Endothelial cell of umbilical vein (primary cell): ENCODE results near the gene KRTAP5-1. TPM values are rescaled to one million over a fixed set of nuclear protein-coding genes. Genes with fewer than 3 reads are reported as not detected.

Source experiments
- BruUV-seq: library from RNA; stranded (reverse); fragments of 400-500 nt; replicated peaks from 2 replicates; lab custom pipeline; 2021; lab: Mats Ljungman, UMichigan
- CTCF ChIA-PET: fragments of 300-600, 350-600 bp; sonication (Branson Sonifier 250); formaldehyde crosslinking; loops from one replicate; lab custom pipeline; 2021; ENCODE audit warnings: antibody characterized with exemption, inconsistent platforms; lab: Charles Lee
- POLR2A ChIA-PET: fragments of 300-600, 350-600 bp; sonication (Branson Sonifier 250); formaldehyde crosslinking; loops from one replicate; lab custom pipeline; 2021; ENCODE audit warnings: antibody characterized with exemption, inconsistent platforms; lab: Charles Lee
- DNase-seq: peaks from one replicate; pipeline ENCODE4 v3.0.0-alpha.2; 2011; ENCODE audit warnings: low read depth, low spot score
- FAIRE-seq: peaks from 2 replicates; lab custom pipeline; 2011; peaks lifted over from hg19 to GRCh38; lab: Jason Lieb, UNC
- H2AFZ ChIP-seq: 2 replicates; pipeline ENCODE4 v1.6.0; 2012; ENCODE audit warnings: low read depth, low read length, control low read depth, inconsistent platforms
- H3K27ac ChIP-seq: 2 replicates; pipeline ENCODE4 v1.5.1; 2011; ENCODE audit warnings: low read depth, mild to moderate bottlenecking, control low read depth, low read length, moderate library complexity; ENCODE audit not compliant: insufficient read depth
- H3K27me3 ChIP-seq, 2 experiments: 2 replicates each; pipeline versions ENCODE4 v1.6.0 to v1.6.1; 2011; ENCODE audit warnings: low read length in 2 of 2, mixed read lengths in 1 of 2; ENCODE audit not compliant: control insufficient read depth in 2 of 2, insufficient read depth in 2 of 2
- H3K36me3 ChIP-seq, 2 experiments: 2 replicates in 1 of 2; 3 replicates in 1 of 2; pipeline ENCODE4 v1.5.1; 2011; ENCODE audit warnings: low read length in 2 of 2, mild to moderate bottlenecking in 1 of 2, moderate library complexity in 1 of 2; ENCODE audit not compliant: control insufficient read depth in 2 of 2, insufficient read depth in 2 of 2; ENCODE audit errors: extremely low read depth in 1 of 2
- H3K4me1 ChIP-seq: 3 replicates; pipeline ENCODE4 v1.5.1; 2011; ENCODE audit warnings: mild to moderate bottlenecking, low read length; ENCODE audit not compliant: control insufficient read depth, insufficient read depth; ENCODE audit errors: extremely low read depth
- H3K4me2 ChIP-seq: 2 replicates; pipeline ENCODE4 v1.6.1; 2011; ENCODE audit warnings: low read length, control low read depth, mixed read lengths; ENCODE audit not compliant: insufficient read depth
- H3K4me3 ChIP-seq, 3 experiments: fragments of 200-600 bp in 1 of 3; sonication (generic), shearing (Covaris generic) in 1 of 3; replicated peaks in 1 of 3; 2 replicates each; pipeline ENCODE4 v1.5.1; 2011 to 2016; ENCODE audit warnings: control low read depth in 3 of 3, low read length in 3 of 3, mild to moderate bottlenecking in 2 of 3, inconsistent platforms in 1 of 3, low read depth in 1 of 3, moderate library complexity in 1 of 3; ENCODE audit not compliant: insufficient read depth in 1 of 3
- H3K79me2 ChIP-seq: 2 replicates; pipeline ENCODE4 v1.6.0; 2012; ENCODE audit warnings: low read length, inconsistent platforms; ENCODE audit not compliant: control insufficient read depth, insufficient read depth
- H3K9ac ChIP-seq: replicated peaks from 2 replicates; pipeline ENCODE3; 2011; ENCODE audit warnings: low read length, control low read depth; ENCODE audit not compliant: insufficient read depth; ENCODE audit errors: extremely low read depth
- H3K9me1 ChIP-seq: replicated peaks from 3 replicates; pipeline ENCODE4 v1.6.0; 2011; ENCODE audit warnings: mild to moderate bottlenecking, low read length; ENCODE audit not compliant: control insufficient read depth, insufficient read depth; ENCODE audit errors: extremely low read depth
- H3K9me3 ChIP-seq: replicated peaks from 2 replicates; pipeline ENCODE4 v1.5.1; 2012; ENCODE audit warnings: low read length, inconsistent platforms; ENCODE audit not compliant: control insufficient read depth, insufficient read depth
- H4K20me1 ChIP-seq: replicated peaks from 2 replicates; pipeline ENCODE3; 2011; ENCODE audit warnings: mild to moderate bottlenecking, low read length; ENCODE audit not compliant: control insufficient read depth, insufficient read depth; ENCODE audit errors: extremely low read depth
- CTCF ChIP-seq, 2 donors: IDR thresholded peaks; 1 replicate in 1 of 2; 2 replicates in 1 of 2; pipeline ENCODE4 v1.5.1; 2011; ENCODE audit warnings: low read length in 2 of 2, mild to moderate bottlenecking in 2 of 2, moderate library complexity in 2 of 2, control low read depth in 1 of 2, inconsistent platforms in 1 of 2, low read depth in 1 of 2; ENCODE audit not compliant: insufficient read depth in 1 of 2; ENCODE audit errors: extremely low read depth in 1 of 2
- EZH2 ChIP-seq: IDR thresholded peaks from 2 replicates; pipeline ENCODE4 v1.6.1; 2012; ENCODE audit warnings: borderline replicate concordance, low read depth, mild to moderate bottlenecking, moderate library complexity, low read length, inconsistent platforms; ENCODE audit not compliant: severe bottlenecking
- FOS ChIP-seq: IDR thresholded peaks from 2 replicates; pipeline ENCODE4 v1.6.1; 2011; ENCODE audit warnings: mild to moderate bottlenecking, low read length, moderate library complexity, borderline replicate concordance; ENCODE audit not compliant: insufficient read depth
- GATA2 ChIP-seq: IDR thresholded peaks from 2 replicates; pipeline ENCODE4 v1.7.0; 2011; ENCODE audit warnings: low read depth, mild to moderate bottlenecking, moderate library complexity, mixed read lengths, low read length; ENCODE audit not compliant: insufficient read length, insufficient read depth
- JUN ChIP-seq: IDR thresholded peaks from 2 replicates; pipeline ENCODE4 v1.6.1; 2011; ENCODE audit warnings: borderline replicate concordance, low read depth; ENCODE audit not compliant: insufficient read length, insufficient read depth
- MAX ChIP-seq: IDR thresholded peaks from 2 replicates; pipeline ENCODE4 v1.6.1; 2011; ENCODE audit not compliant: insufficient read depth, insufficient read length
- MYC ChIP-seq: IDR thresholded peaks from one replicate; pipeline ENCODE4 v1.6.1; 2011; ENCODE audit warnings: mild to moderate bottlenecking, low read depth, low read length
- POLR2A ChIP-seq: IDR thresholded peaks from 2 replicates; pipeline ENCODE4 v1.6.1; 2012; ENCODE audit warnings: low read depth, mild to moderate bottlenecking, control low read depth, low read length
- dilution Hi-C: fragments of 300-500 bp; cut with MboI; formaldehyde crosslinking; loops from one replicate; pipeline ENCODE4 v1.15.0; 2019; ENCODE audit warnings: low sequenced_read_pairs; ENCODE audit not compliant: extremely low pct_ligation_motif_present
- intact Hi-C: fragments of 100-400 bp; cut with micrococcal nuclease; formaldehyde crosslinking; loops from one replicate; pipeline ENCODE4 v1.10.0; 2022
- polyA plus RNA-seq, 4 experiments: library from polyadenylated mRNA; depleted of rRNA in 3 of 4; stranded (reverse) in 3 of 4; unstranded in 1 of 4; fragments of >200 nt; gene quantifications; 2 replicates each; pipeline versions ENCODE4 v1.2.1 to v1.2.3, GENCODE V29; 2011 to 2012; ENCODE audit warnings: missing spikeins in 1 of 4
- total RNA-seq: library from RNA; stranded (reverse); gene quantifications from 2 replicates; pipeline ENCODE4 v1.2.3, GENCODE V29; 2021

Gene KRTAP5-1
- total and polyA plus RNA-seq, 2 donors (not counting 3 experiments of a cell fraction or from before 2014, with no cell fraction given): not detected

GRCh38 chr11:1567721-1568100 lies 17.4 kb downstream of the KRTAP5-1 start:
- Histone ChIP-seq H3K27me3 (peaks cover 0 to under 1% of the 10 kb centered on the region in 2 experiments), H3K4me1 (peaks cover 2% of the 10 kb centered on the region), H3K9me1 (no peaks in the 10 kb centered on the region), H3K9ac (no peak overlapping the region), H3K79me2 (no peaks in the 10 kb centered on the region), H3K27ac (no peak overlapping the region), H3K4me2 (no peak overlapping the region), H3K36me3 (no peaks in the 10 kb centered on the region), H3K9me3 (no peaks in the 10 kb centered on the region), H4K20me1 (no peaks in the 10 kb centered on the region), H2AFZ (no peak overlapping the region), H3K4me3 (no peak overlapping the region)
- no TSS peak for BruUV-seq
- DNase-seq: no peak
- intact Hi-C loops (no loop called here), dilution Hi-C loops (no loop called here)
- ChIA-PET POLR2A (no interaction called here), CTCF (interaction anchor here (5.2 kb wide), 1 partner anchor 21 kb away, joined by 24 read pairs; no protein-coding TSS in a partner anchor)
- no peak for FAIRE-seq
- no peak for TF ChIP-seq GATA2
- TF ChIP-seq CTCF (IDR thresholded peaks at IDR 0.05; ENCODE audit: extremely low read depth in 1 of 2, insufficient read depth in 1 of 2, low read depth in 1 of 2, low read length in 2 of 2): no peak
- no peak for TF ChIP-seq FOS
- TF ChIP-seq MYC: no peak
- no peak for TF ChIP-seq JUN
- no peak for TF ChIP-seq EZH2
- no peak for TF ChIP-seq MAX
- no peak for TF ChIP-seq POLR2A
